ENCODE data around the gene RAP2C.
"Not testable (repeated sequence)": the region's sequence is repeated elsewhere in the genome, so short reads cannot be mapped to it uniquely, and the experiment has no call there.

The RAP2C gene

GRCh38 chrX:132171881-132172280 lies 47.4 kb downstream of the RAP2C start:
- no peak for TF ChIP-seq CTCF (IDR thresholded peaks at IDR 0.05; ENCODE audit: low read depth, low read length, missing control alignments)
- H3K4me3 ChIP-seq (replicated peaks; ENCODE audit: low read depth, low read length), result no peak overlapping the region
- DNase-seq (ENCODE audit: extremely low read depth, low read depth), result no peak

DNA sequence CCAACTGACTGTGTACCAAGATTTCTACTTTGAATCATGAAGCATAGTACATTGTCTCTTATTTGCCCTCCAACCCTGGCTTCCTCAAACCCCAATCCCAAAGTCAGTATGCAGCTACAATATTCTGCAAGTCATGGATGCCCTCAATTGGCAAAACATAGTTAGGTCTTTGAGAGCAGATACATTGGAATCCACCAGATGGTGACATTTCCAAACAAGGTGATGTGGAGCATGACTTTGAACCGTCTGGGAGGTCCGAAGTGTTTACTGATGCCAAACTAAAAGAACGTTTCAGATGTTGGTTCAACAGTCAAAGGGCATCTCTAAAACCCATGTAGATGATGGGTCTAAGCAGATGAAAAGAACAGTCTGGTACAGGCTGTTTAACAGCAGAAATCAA lies 47.8 kb downstream of the RAP2C start:
- no peak for DNase-seq (ENCODE audit: extremely low read depth, low read depth)
- TF ChIP-seq CTCF (IDR thresholded peaks at IDR 0.05; ENCODE audit: low read depth, low read length, missing control alignments), result no peak
- H3K4me3 ChIP-seq (replicated peaks; ENCODE audit: low read depth, low read length), result no peak overlapping the region

- no peak for DNase-seq (ENCODE audit: extremely low read depth, low read depth)
- no peak overlapping the region for H3K4me3 ChIP-seq (replicated peaks; ENCODE audit: low read depth, low read length)
- no peak for TF ChIP-seq CTCF (IDR thresholded peaks at IDR 0.05; ENCODE audit: low read depth, low read length, missing control alignments)
Measured at GRCh38 chrX:132169554-132169953, 49.7 kb downstream of the RAP2C start.

DNA sequence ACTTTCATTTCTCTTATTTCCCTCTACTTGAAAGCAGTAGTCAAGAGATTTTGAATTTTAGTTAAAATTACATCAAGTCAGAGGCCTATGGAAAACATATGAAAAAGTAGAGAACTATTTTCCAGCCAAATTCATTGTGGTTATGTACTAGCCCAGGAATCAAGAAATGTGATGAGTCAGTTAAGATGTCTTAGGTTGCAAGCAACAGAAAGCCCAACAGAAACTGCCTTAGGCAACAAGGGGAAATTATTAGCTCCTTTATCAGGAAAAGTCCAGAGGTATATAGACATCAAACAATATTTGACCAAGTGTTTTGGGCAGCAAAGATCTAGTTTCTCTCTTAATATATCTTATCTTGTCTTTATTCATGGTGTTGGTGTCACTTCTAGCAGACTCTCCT lies 53.6 kb downstream of the RAP2C start:
- DNase-seq (ENCODE audit: extremely low read depth, low read depth), result no peak
- TF ChIP-seq CTCF (IDR thresholded peaks at IDR 0.05; ENCODE audit: low read depth, low read length, missing control alignments), result no peak
- no peak overlapping the region for H3K4me3 ChIP-seq (replicated peaks; ENCODE audit: low read depth, low read length)

DNA sequence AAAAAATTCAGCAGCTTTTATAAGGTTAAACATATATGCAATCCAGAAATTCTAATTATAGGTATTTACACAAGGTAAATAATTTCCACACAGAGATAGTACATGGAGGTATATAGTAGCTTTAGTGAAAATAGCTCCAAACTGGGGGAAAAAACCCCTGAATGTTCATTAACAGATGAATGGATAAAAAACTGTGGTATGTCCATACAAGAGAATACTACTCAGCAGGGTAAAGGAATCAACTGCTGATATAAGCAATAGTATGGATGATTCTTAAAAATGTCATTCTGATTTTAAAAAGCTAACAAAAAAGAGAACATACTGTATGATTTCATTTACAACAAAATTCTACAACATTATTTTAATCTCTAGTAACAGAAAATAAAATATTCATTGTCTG lies 54.2 kb downstream of the RAP2C start:
- no peak overlapping the region for H3K4me3 ChIP-seq (replicated peaks; ENCODE audit: low read depth, low read length)
- DNase-seq (ENCODE audit: extremely low read depth, low read depth), result no peak
- no peak for TF ChIP-seq CTCF (IDR thresholded peaks at IDR 0.05; ENCODE audit: low read depth, low read length, missing control alignments)

GRCh38 chrX:132163094-132163493 lies 56.2 kb downstream of the RAP2C start:
- not testable (repeated sequence) for H3K4me3 ChIP-seq (replicated peaks; ENCODE audit: low read depth, low read length); DNase-seq (ENCODE audit: extremely low read depth, low read depth)

- no peak overlapping the region for H3K4me3 ChIP-seq (replicated peaks; ENCODE audit: low read depth, low read length)
- TF ChIP-seq CTCF (IDR thresholded peaks at IDR 0.05; ENCODE audit: low read depth, low read length, missing control alignments), result no peak
- no peak for DNase-seq (ENCODE audit: extremely low read depth, low read depth)
Measured at GRCh38 chrX:132153166-132153565, 66.1 kb downstream of the RAP2C start.

Data from HFF-Myc (cell line).